Hepatic stellate cell (primary cell): ENCODE results near the gene DMD.

Experiments
- DNase-seq: peaks from one replicate; pipeline ENCODE4 v3.0.0; 2011; ENCODE audit warnings: low spot score

The DMD gene

GRCh38 chrX:31337332-31337731 lies 1874.0 kb downstream of the DMD start:
- DNase-seq = no peak

GRCh38 chrX:31336419-31336818 lies 1874.9 kb downstream of the DMD start:
- DNase-seq = no peak

- DNase-seq = no peak
Measured at GRCh38 chrX:31334997-31335396, 1876.4 kb downstream of the DMD start.

- DNase-seq = peak; percentile 42
Measured at GRCh38 chrX:31333165-31333831, 1878.1 kb downstream of the DMD start.

- no peak for DNase-seq
Measured at GRCh38 chrX:31331928-31332327, 1879.4 kb downstream of the DMD start.

- DNase-seq = no peak
Measured at GRCh38 chrX:31331015-31331414, 1880.3 kb downstream of the DMD start.

GRCh38 chrX:31329298-31329697 lies 1882.1 kb downstream of the DMD start:
- no peak for DNase-seq

GRCh38 chrX:31323658-31324057 lies 1887.7 kb downstream of the DMD start:
- DNase-seq = no peak

- DNase-seq = no peak
Measured at GRCh38 chrX:31320740-31321139, 1890.6 kb downstream of the DMD start.

- DNase-seq = peak; percentile 2
Measured at GRCh38 chrX:31319586-31319985, 1891.8 kb downstream of the DMD start.

GRCh38 chrX:31318866-31319265 lies 1892.5 kb downstream of the DMD start:
- DNase-seq = no peak

- no peak for DNase-seq
Measured at GRCh38 chrX:31316340-31316991, 1894.9 kb downstream of the DMD start.

- DNase-seq = no peak
Measured at GRCh38 chrX:31314921-31315320, 1896.4 kb downstream of the DMD start.

- DNase-seq = no peak
Measured at GRCh38 chrX:31307952-31308351, 1903.4 kb downstream of the DMD start.

- no peak for DNase-seq
Measured at GRCh38 chrX:31302573-31303075, 1908.7 kb downstream of the DMD start.

- DNase-seq = no peak
Measured at GRCh38 chrX:31301941-31302340, 1909.4 kb downstream of the DMD start.

- no peak for DNase-seq
Measured at GRCh38 chrX:31301203-31301602, 1910.1 kb downstream of the DMD start.

GRCh38 chrX:31298916-31299315 lies 1912.4 kb downstream of the DMD start:
- DNase-seq = no peak

GRCh38 chrX:31297881-31298280 lies 1913.5 kb downstream of the DMD start:
- no peak for DNase-seq

- no peak for DNase-seq
Measured at GRCh38 chrX:31294475-31294874, 1916.9 kb downstream of the DMD start.

- DNase-seq = no peak
Measured at GRCh38 chrX:31293409-31293808, 1917.9 kb downstream of the DMD start.

GRCh38 chrX:31291131-31291530 lies 1920.2 kb downstream of the DMD start:
- no peak for DNase-seq

- DNase-seq = no peak
Measured at GRCh38 chrX:31287861-31288260, 1923.5 kb downstream of the DMD start.

- no peak for DNase-seq
Measured at GRCh38 chrX:31280580-31280979, 1930.8 kb downstream of the DMD start.
